ENCODE data around the gene MMP12.
"Not testable (repeated sequence)": the region's sequence is repeated elsewhere in the genome, so short reads cannot be mapped to it uniquely, and the experiment has no call there.

The MMP12 gene

GRCh38 chr11:102874852-102875251, at the start of gene MMP12:
TSS of gene MMP12 (minus strand) at chr11:102874982. CDS start at chr11:102874937, 45 bp downstream.
- DNase-seq: no peak

- no peak for DNase-seq
Observed at GRCh38 chr11:102921587-102922220, 46.9 kb upstream of the MMP12 start.

GRCh38 chr11:102920118-102920684, 45.4 kb upstream of the MMP12 start:
- no peak for DNase-seq

DNA sequence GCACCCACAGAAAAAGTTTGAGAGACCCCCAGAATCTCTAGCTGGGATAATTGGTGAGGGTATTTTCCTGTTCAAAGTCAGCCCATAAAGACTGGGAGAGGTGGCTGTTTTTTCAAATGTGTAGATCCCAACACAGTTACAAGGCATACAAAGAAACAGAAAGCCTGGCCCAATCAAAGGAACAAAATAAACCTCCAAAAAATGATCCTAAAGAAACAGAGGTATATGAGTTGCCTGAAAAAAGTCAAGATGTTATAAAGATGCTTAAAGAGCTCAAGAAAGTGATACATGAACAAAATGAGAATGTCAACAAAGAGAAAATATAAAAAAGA, 40.2 kb upstream of the MMP12 start:
- DNase-seq: no peak

DNA sequence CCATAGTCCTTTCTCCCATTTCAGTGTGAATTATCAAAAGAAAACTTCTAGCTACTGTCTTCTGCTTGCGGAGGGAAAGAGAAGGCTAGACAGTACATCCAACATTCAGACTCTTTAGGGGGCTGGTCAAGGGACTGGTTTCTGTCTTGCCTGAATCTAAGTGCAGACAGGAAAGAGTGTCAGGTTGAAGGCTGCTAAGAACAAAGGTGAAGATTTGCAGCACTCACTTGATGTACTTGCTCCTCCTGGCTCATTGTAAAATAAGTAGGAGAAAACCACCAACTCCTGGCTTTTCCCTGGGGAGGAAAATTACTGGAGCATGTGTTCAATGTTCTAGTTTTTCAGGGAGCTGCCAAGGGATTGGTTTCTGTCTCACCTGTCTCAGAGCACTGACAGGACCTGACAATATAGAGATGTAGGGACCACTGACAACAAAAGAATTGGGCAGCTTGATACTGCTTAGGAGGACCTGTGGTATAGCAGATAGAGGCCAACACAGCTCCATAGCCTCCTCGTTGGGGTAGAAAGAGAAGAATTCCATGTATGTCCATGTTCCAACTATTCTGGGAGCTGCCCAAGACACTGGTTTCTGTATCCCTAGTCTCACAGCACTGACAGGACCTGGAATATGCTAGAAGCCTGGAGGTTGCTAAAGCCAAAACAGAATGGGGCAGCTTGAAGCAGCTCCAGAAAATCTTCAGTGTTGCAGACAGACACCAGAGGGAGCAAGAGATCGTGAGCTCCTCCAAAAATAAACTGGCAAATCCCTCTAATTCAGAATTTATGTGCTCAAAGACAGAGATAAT, 39.7 kb upstream of the MMP12 start:
- no peak for DNase-seq

DNA sequence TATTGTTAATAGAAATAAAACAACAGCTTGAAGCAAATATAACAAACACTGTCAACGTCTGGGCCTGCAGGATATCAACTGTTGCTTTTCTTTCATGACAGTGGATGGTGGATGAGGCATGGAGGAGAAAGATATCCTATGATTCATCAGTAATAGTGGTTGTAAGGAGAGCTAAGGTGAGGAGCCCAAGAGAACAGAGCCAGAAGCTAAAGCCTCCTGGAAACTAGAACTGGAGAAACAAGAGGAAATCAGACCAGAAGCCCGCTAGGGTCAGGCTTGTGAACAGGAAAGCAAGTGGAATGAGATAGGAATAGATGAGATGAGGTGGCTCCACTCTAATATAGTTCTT, 37.7 kb upstream of the MMP12 start:
- DNase-seq: no peak

- DNase-seq: no peak
Observed at GRCh38 chr11:102911758-102912481, 37.1 kb upstream of the MMP12 start.

DNA sequence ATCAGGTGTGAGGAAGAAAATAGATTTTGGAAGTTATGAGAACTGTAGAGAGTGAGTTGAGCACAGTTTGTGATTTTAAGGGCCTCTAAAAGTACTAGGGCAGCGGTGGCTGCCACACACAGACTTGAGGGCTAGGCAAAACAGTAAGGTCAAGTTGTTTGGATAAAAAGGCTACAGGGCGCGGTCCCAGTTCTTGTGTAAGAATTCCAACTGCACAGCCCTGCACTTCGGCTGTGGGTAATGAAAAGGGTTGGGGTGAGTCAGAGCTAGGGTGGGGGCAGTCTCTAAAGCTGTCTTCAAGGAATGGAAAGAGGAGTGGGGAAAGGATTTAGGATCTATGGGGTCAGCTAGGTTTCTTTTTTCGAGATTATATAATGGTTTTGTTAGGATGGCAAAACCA, 31.1 kb upstream of the MMP12 start:
- not testable (repeated sequence) for DNase-seq

DNA sequence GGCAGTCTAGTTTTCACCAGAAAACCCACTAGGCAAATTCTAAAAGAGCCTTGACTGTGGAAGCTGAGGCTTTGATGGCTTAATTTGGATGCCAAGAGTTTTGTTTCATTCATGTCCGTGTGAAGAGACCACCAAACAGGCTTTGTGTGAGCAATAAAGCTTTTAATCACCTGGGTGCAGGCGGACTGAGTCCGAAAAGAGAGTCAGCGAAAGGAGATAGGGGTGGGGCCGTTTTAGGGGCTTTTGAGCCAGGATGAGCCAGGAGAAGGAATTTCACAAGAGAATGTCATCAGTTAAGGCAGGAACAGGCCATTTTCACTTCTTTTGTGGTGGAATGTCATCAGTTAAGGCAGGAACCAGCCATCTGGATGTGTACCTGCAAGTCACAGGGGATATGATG, 29.1 kb upstream of the MMP12 start:
- DNase-seq: not testable (repeated sequence)

- no peak for DNase-seq
Observed at GRCh38 chr11:102900346-102900745, 25.6 kb upstream of the MMP12 start.

- no peak for DNase-seq
Observed at GRCh38 chr11:102891736-102892135, 17.0 kb upstream of the MMP12 start.

GRCh38 chr11:102886999-102887398, 12.2 kb upstream of the MMP12 start:
- DNase-seq: no peak

- no peak for DNase-seq
Observed at GRCh38 chr11:102883141-102883540, 8.4 kb upstream of the MMP12 start.

- no peak for DNase-seq
Observed at GRCh38 chr11:102882389-102883024, 7.7 kb upstream of the MMP12 start.

DNA sequence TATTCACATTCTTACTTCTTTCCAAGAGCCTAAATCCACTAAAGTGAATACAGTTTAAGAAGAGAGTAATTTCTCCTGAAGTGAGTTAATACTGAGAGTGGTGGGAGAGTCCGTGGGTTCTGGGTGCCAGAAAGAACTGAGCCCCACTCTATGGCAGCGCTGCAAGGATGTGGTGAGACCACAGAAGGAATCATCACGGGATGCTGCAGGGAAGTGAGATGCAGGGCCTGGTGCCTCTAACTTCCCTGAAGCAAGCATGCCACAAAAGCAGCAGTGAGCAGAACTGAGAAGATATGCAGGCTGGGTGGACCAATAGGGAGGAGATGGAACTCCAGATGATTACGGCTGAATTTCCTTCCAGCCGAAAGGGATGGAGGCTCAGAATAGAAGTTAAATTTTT, 5.0 kb upstream of the MMP12 start:
- no peak for DNase-seq

DNA sequence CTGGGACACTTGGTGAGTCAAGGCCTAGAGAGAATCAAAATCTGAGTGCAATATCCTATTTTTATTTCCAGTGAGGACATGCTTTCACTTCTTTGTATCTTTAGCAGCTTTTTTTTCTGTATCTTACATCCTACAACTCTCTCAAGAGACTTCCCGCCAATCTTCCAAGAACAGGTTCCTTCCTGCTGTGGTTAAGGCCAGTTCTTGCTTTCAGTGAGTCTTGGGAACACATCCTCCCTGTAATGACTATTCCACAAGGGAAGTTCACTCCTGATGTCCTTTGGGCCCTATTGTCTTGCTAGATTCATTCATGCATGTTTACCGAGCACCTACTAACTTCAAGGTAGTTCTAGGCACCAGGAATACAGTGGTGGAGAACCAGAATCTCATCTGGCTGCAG, 3.8 kb upstream of the MMP12 start:
- DNase-seq: no peak

DNA sequence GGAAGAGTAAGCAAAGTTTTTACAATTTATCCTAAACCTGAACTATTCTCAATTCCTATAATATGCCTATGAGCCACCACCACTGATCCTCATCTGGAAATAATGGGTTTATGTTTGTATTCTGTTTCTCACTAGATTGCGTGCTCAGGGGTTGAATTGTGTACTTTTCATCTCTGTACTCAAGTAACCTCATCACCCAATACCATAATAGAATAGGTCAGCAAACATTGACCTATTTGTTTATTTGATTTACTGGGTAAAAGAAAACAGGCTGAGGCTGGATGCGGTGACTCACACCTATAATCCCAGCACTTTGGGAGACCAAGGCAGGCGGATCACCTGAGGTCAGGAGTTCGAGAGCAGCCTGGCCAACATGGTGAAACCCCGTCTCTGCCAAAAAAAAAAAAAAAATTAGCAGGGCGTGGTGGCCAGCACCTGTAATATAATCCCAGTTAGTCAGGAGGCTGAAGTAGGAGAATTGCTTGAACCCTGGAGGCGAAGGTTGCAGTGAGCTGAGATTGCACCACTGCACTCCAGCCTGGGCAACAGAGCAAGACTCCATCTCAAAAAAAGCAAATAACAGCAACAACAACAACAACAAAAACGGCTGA, 5.3 kb downstream of the MMP12 start:
- not testable (repeated sequence) for DNase-seq

DNA sequence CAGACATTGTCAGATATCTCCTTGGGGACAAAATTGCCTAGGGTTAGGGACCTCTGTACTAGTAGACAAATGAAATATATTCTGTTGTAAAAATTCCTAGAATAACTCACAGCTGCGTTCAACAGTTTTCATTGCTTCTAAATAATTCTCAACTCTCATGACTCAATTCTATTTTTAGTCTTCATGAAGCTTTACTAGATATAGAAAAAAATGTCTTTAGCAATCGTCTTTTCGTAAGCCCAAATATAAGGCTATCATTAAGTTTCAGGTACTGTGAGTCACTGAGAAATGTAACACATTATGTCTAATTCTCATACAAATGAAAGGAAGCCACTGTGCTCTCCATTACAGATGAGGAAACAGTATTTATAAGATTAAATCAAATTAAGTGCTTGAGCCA, 6.4 kb downstream of the MMP12 start:
- DNase-seq: no peak

GRCh38 chr11:102864724-102865123, 10.1 kb downstream of the MMP12 start:
- DNase-seq: no peak

- no peak for DNase-seq
Observed at GRCh38 chr11:102853956-102854355, 20.8 kb downstream of the MMP12 start.

GRCh38 chr11:102853055-102853454, 21.7 kb downstream of the MMP12 start:
- no peak for DNase-seq

GRCh38 chr11:102850973-102851745, 23.6 kb downstream of the MMP12 start:
- DNase-seq: no peak

Data from NCI-H345 (cell line).